Liver (tissue), 3 donors: ENCODE measurements around the gene RPS6KA5.

Experiments
- ATF3 ChIP-seq: IDR thresholded peaks from 2 replicates; pipeline ENCODE4 v1.6.1; 2016; ENCODE audit warnings: antibody characterized with exemption
- CTCF ChIP-seq: fragments of 150-350 bp; IDR thresholded peaks from 2 replicates; pipeline ENCODE4 v1.5.1; 2017; ENCODE audit warnings: improper control_type of control experiment, low read depth, low read length; ENCODE audit not compliant: missing input control
- EGR1 ChIP-seq, 2 donors: IDR thresholded peaks; 2 replicates each; pipeline ENCODE4 v1.6.1; 2016 to 2018; ENCODE audit warnings: antibody characterized with exemption in 2 of 2, low read depth in 2 of 2
- GABPA ChIP-seq, 2 donors: IDR thresholded peaks in 1 of 2; conservative IDR thresholded peaks in 1 of 2; 2 replicates each; pipeline ENCODE4 v1.6.1; 2016; ENCODE audit warnings: antibody characterized with exemption in 2 of 2, mild to moderate bottlenecking in 1 of 2, moderate library complexity in 1 of 2
- HNF4G ChIP-seq: IDR thresholded peaks from 2 replicates; pipeline ENCODE4 v1.6.1; 2016; ENCODE audit warnings: antibody characterized with exemption
- JUND ChIP-seq, 2 donors: IDR thresholded peaks; 2 replicates each; pipeline ENCODE4 v1.6.1; 2016; ENCODE audit warnings: antibody characterized with exemption in 2 of 2
- MAX ChIP-seq: IDR thresholded peaks from 2 replicates; pipeline ENCODE4 v1.6.1; 2016; ENCODE audit warnings: antibody characterized with exemption
- RAD21 ChIP-seq, 2 donors: IDR thresholded peaks; 2 replicates each; pipeline ENCODE4 v1.6.1; 2016; ENCODE audit warnings: antibody characterized with exemption in 2 of 2, mild to moderate bottlenecking in 2 of 2
- REST ChIP-seq: IDR thresholded peaks from 2 replicates; pipeline ENCODE4 v1.6.1; 2016; ENCODE audit warnings: antibody characterized with exemption, mild to moderate bottlenecking
- RXRA ChIP-seq, 2 donors: IDR thresholded peaks; 2 replicates each; pipeline ENCODE4 v1.6.1; 2017 to 2018; ENCODE audit warnings: antibody characterized with exemption in 2 of 2, mild to moderate bottlenecking in 1 of 2
- SP1 ChIP-seq: IDR thresholded peaks from 2 replicates; pipeline ENCODE4 v1.6.1; 2018; ENCODE audit warnings: antibody characterized with exemption, mild to moderate bottlenecking
- TAF1 ChIP-seq: conservative IDR thresholded peaks from 2 replicates; pipeline ENCODE4 v1.6.1; 2016; ENCODE audit warnings: antibody characterized with exemption, mild to moderate bottlenecking
- YY1 ChIP-seq: IDR thresholded peaks from 2 replicates; pipeline ENCODE4 v1.6.1; 2016; ENCODE audit warnings: antibody characterized with exemption, mild to moderate bottlenecking
- donor health status: healthy.
- donor health status: healthy.

GRCh38 chr14:90938615-90939014 lies 121.8 kb downstream of the RPS6KA5 start:
- TF ChIP-seq CTCF = no peak
- no peak for TF ChIP-seq TAF1
- TF ChIP-seq SP1 = no peak
- TF ChIP-seq GABPA (IDR thresholded peaks at IDR 0.05 in 1 of 2, conservative IDR thresholded peaks at IDR 0.05 in 1 of 2) = no peak
- no peak for TF ChIP-seq YY1
- no peak for TF ChIP-seq MAX
- TF ChIP-seq REST = no peak
- no peak for TF ChIP-seq RAD21 (IDR thresholded peaks at IDR 0.05)
- TF ChIP-seq EGR1 (IDR thresholded peaks at IDR 0.05; ENCODE audit: low read depth in 2 of 2) = no peak
- no peak for TF ChIP-seq JUND (IDR thresholded peaks at IDR 0.05)
- no peak for TF ChIP-seq RXRA (IDR thresholded peaks at IDR 0.05)
- TF ChIP-seq HNF4G = no peak
- no peak for TF ChIP-seq ATF3
